Left lung (tissue), 10 donors: ENCODE measurements around the gene NUDT22. TPM values are rescaled to one million over a fixed set of nuclear protein-coding genes. Genes with fewer than 3 reads are reported as not detected.

Source experiments
- ATAC-seq: fragments of 200-7000 bp; cut with Tn5 transposase; one replicate; pipeline ENCODE4 v1.9.1; 2020; ENCODE audit warnings: moderate library complexity
- DNase-seq, 4 donors: peaks; one replicate each; pipeline ENCODE4 v3.0.0-alpha.2; 2013 to 2020
- H3K27ac ChIP-seq, 2 donors: fragments of 200-600 bp; sonication (generic) in 1 of 2; one replicate each; pipeline versions ENCODE4 v1.5.0 to v1.8.0; 2020 to 2021
- H3K27me3 ChIP-seq, 2 donors: fragments of 200-600 bp; sonication (generic) in 1 of 2; one replicate each; pipeline versions ENCODE4 v1.5.0 to v1.8.0; 2020 to 2021
- H3K36me3 ChIP-seq, 2 donors: fragments of 200-600 bp; sonication (generic) in 1 of 2; one replicate each; pipeline versions ENCODE4 v1.5.0 to v1.8.0; 2020 to 2021
- H3K4me1 ChIP-seq, 2 donors: fragments of 200-600 bp; one replicate each; pipeline ENCODE4 v1.8.0; 2021
- H3K4me3 ChIP-seq, 2 donors: fragments of 200-600 bp; sonication (generic) in 1 of 2; one replicate each; pipeline versions ENCODE4 v1.5.0 to v1.8.0; 2020 to 2021; ENCODE audit warnings: mild to moderate bottlenecking in 1 of 2
- H3K9me3 ChIP-seq, 2 donors: fragments of 200-600 bp; sonication (generic) in 1 of 2; one replicate each; pipeline versions ENCODE4 v1.5.0 to v1.8.0; 2020 to 2021
- CTCF ChIP-seq, 2 donors: fragments of 200-600 bp; sonication (generic) in 1 of 2; IDR thresholded peaks; one replicate each; pipeline versions ENCODE4 v1.5.0 to v1.8.0; 2021; ENCODE audit warnings: antibody characterized with exemption in 2 of 2
- intact Hi-C, 2 donors: fragments of 100-400 bp; cut with DNase I; formaldehyde crosslinking; loops; one replicate each; pipeline versions ENCODE4 v1.11.2 to v1.14.2; 2022
- polyA plus RNA-seq, 6 donors: library from polyadenylated mRNA; unstranded; fragments of 120-200 nt; gene quantifications; one replicate each; pipeline ENCODE4 v1.2.1, GENCODE V29; 2013; ENCODE audit not compliant: insufficient read length in 6 of 6
- total RNA-seq, 2 donors: library from RNA; stranded (reverse); fragmentation: NEBNext Ultra II Directional; extraction: Animal tissue kit (Norgen Biotek cat#: 25700); gene quantifications; one replicate each; pipeline ENCODE4 v1.2.1, GENCODE V29; 2021
- donor health status: DM: no; HTN: yes; CAD: no.
- donor health status: DM: no; HTN: no; CAD: no.

The NUDT22 gene
- total and polyA plus RNA-seq, 8 donors, result 17.1 to 54.3 (median 23.6) TPM

- Histone ChIP-seq H3K4me1 (peaks cover 34 to 76% of the 10 kb centered on the region in 2 donors), H3K36me3 (no peaks in the 10 kb centered on the region), H3K4me3 (peak overlapping the region; percentile 81 to 84), H3K27me3 (peaks cover 0 to 4% of the 10 kb centered on the region in 2 donors), H3K27ac (peak overlapping the region; percentile 91), H3K9me3 (no peaks in the 10 kb centered on the region)
- DNase-seq (no peak), ATAC-seq (no peak)
- intact Hi-C loops, result no loop called here
- no peak for TF ChIP-seq CTCF (IDR thresholded peaks at IDR 0.05)
These were observed 4.9 kb downstream of the NUDT22 start for GRCh38 chr11:64230985-64231365.

GRCh38 chr11:64231546-64231945 is 5.5 kb downstream of the NUDT22 start:
- DNase-seq (no peak), ATAC-seq (no peak)
- H3K4me3 ChIP-seq, result peak overlapping the region in 1 of 2 donors; percentile 84
- peaks cover 0 to 4% of the 10 kb centered on the region in 2 donors for H3K27me3 ChIP-seq
- no peak for TF ChIP-seq CTCF (IDR thresholded peaks at IDR 0.05)
- H3K36me3 ChIP-seq, result no peaks in the 10 kb centered on the region
- H3K4me1 ChIP-seq, result peaks cover 34 to 78% of the 10 kb centered on the region in 2 donors
- intact Hi-C loops, result no loop called here
- no peaks in the 10 kb centered on the region for H3K9me3 ChIP-seq
- H3K27ac ChIP-seq, result no peak overlapping the region

GRCh38 chr11:64232182-64232966 is 6.3 kb downstream of the NUDT22 start:
- H3K9me3 ChIP-seq, result no peaks in the 10 kb centered on the region
- H3K4me3 ChIP-seq, result no peak overlapping the region
- H3K4me1 ChIP-seq, result peaks cover 27 to 78% of the 10 kb centered on the region in 2 donors
- ATAC-seq, result peak; percentile 1
- peak in 1 of 4 donors; percentile 70 for DNase-seq
- H3K27ac ChIP-seq, result no peak overlapping the region
- no peaks in the 10 kb centered on the region for H3K36me3 ChIP-seq
- TF ChIP-seq CTCF (IDR thresholded peaks at IDR 0.05), result no peak
- H3K27me3 ChIP-seq, result peaks cover 0 to 4% of the 10 kb centered on the region in 2 donors
- intact Hi-C loops, result no loop called here

GRCh38 chr11:64232967-64233315 is 6.9 kb downstream of the NUDT22 start:
- H3K27me3 ChIP-seq, result peaks cover 0 to 4% of the 10 kb centered on the region in 2 donors
- peaks cover 25 to 78% of the 10 kb centered on the region in 2 donors for H3K4me1 ChIP-seq

More at GRCh38 chr11:64232967-64233315, 6.9 kb downstream of the NUDT22 start:
- H3K9me3 ChIP-seq, result no peaks in the 10 kb centered on the region
- no peak overlapping the region for H3K27ac ChIP-seq
- no peak for ATAC-seq
- H3K4me3 ChIP-seq, result no peak overlapping the region
- peaks cover 0 to 3% of the 10 kb centered on the region in 2 donors for H3K36me3 ChIP-seq
- no peak for TF ChIP-seq CTCF (IDR thresholded peaks at IDR 0.05)
- intact Hi-C loops, result no loop called here
- no peak for DNase-seq
